ENCODE results near the gene INPP5A.

Gene INPP5A

DNA sequence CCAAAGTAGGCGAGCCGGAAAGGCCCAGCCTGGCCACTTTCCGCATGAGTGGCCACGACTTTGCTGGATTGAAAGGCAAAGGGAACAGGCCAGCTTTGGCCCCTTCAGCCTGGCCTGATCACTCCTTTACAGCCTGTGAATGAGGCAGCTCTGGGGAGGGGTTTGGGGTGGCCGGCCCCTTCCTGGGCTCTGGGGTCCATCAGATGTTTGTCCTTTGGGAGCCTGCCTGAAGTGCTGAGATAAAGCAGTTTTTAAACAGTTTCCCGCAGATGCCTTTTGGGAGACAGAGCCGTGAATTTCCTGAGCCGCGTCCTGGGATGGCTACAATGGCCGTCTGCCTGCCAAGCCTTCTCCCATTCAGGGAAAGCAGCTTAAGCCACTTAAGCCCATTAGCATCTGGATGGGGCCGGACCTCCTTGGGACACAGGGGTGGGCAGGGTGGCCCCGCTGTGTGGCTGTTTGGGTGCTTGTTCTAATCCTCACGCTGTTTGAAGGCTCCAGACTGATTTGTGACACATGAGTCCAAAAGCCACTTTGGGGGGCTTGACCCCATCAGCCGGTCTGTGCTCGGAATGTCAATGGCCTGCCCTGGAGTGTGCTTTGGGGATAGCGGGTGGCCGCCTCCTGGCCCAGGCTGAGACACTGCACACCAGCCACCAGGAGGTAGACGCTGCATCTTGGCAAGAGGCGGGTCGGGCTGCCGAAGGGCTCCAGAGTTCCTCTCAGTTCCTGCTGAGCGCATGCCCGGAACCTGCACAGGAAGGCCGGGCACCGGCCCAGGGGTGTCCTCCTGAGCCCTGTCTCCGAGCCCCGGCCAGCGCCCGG, 209.4 kb downstream of the INPP5A start:
- Histone ChIP-seq H3K4ac (ENCODE audit: low read depth, low read length) (no peak overlapping the region), H3K23ac (ENCODE audit: low read length) (no peak overlapping the region), H4K8ac (ENCODE audit: low read depth, low read length) (no peak overlapping the region), H3K4me2 (ENCODE audit: low read length) (no peak overlapping the region), H3K4me3 (ENCODE audit: low read length) (no peak overlapping the region), H3K9ac (ENCODE audit: low read length) (no peak overlapping the region), H2BK15ac (replicated peaks; ENCODE audit: low read depth) (no peak overlapping the region), H3K79me1 (ENCODE audit: low read length) (no peaks in the 10 kb centered on the region), H4K5ac (ENCODE audit: low read length) (no peak overlapping the region), H3K4me1 (ENCODE audit: control insufficient read depth, low read depth, low read length) (no peaks in the 10 kb centered on the region), H3K27me3 (ENCODE audit: insufficient read depth, low read length, poor library complexity) (no peaks in the 10 kb centered on the region), H2BK120ac (ENCODE audit: low read depth, low read length) (no peak overlapping the region), H3K56ac (ENCODE audit: low read length) (no peak overlapping the region), H3K79me2 (ENCODE audit: control insufficient read depth, insufficient read depth, low read length) (no peaks in the 10 kb centered on the region), H3K27ac (ENCODE audit: low read depth, low read length) (no peak overlapping the region), H3K36me3 (ENCODE audit: control insufficient read depth, insufficient read depth, low read length) (no peaks in the 10 kb centered on the region), H3K18ac (ENCODE audit: low read length) (no peak overlapping the region), H2BK5ac (ENCODE audit: low read length) (no peak overlapping the region), H2AK5ac (ENCODE audit: low read length) (no peak overlapping the region)
- WGBS (ENCODE audit: extremely low coverage, insufficient coverage, low lambda C conversion rate): no CpG with 5 or more reads among the region's 29 CpGs
- peak; percentile 11 for DNase-seq

DNA sequence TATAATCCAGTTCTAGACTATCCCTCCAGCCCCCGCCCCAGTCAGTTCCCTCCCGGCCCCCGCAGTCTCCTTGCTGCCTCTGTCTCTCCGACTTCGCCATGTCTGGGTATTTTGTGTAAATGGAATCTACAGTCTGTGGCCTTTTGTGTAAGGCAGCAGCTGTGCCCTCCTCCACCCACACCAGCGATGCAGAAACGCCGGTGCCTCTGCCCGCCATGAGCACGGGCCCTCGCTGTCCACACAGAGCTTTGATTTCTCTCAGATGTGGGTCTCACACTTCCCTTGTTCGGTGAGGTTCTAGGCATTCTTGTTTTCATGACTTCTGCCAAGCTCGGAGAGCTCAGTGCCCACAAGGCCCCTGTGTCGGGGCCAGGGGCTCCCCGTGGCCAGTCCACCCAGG, 210.5 kb downstream of the INPP5A start:
- H3K18ac ChIP-seq (ENCODE audit: low read length): no peak overlapping the region
- DNase-seq: no peak
- H3K36me3 ChIP-seq (ENCODE audit: control insufficient read depth, insufficient read depth, low read length): no peaks in the 10 kb centered on the region
- no peak overlapping the region for H2AK5ac ChIP-seq (ENCODE audit: low read length)
- no peaks in the 10 kb centered on the region for H3K4me1 ChIP-seq (ENCODE audit: control insufficient read depth, low read depth, low read length)
- no peak overlapping the region for H3K4me2 ChIP-seq (ENCODE audit: low read length)
- H3K4me3 ChIP-seq (ENCODE audit: low read length): no peak overlapping the region
- H3K27ac ChIP-seq (ENCODE audit: low read depth, low read length): no peak overlapping the region
- H2BK15ac ChIP-seq (replicated peaks; ENCODE audit: low read depth): no peak overlapping the region
- no peaks in the 10 kb centered on the region for H3K27me3 ChIP-seq (ENCODE audit: insufficient read depth, low read length, poor library complexity)
- no peaks in the 10 kb centered on the region for H3K79me1 ChIP-seq (ENCODE audit: low read length)
- no peak overlapping the region for H3K4ac ChIP-seq (ENCODE audit: low read depth, low read length)
- no peak overlapping the region for H3K56ac ChIP-seq (ENCODE audit: low read length)
- H3K23ac ChIP-seq (ENCODE audit: low read length): no peak overlapping the region
- no peaks in the 10 kb centered on the region for H3K79me2 ChIP-seq (ENCODE audit: control insufficient read depth, insufficient read depth, low read length)
- H2BK5ac ChIP-seq (ENCODE audit: low read length): no peak overlapping the region
- no CpG with 5 or more reads among the region's 15 CpGs for WGBS (ENCODE audit: extremely low coverage, insufficient coverage, low lambda C conversion rate)
- no peak overlapping the region for H4K5ac ChIP-seq (ENCODE audit: low read length)
- no peak overlapping the region for H3K9ac ChIP-seq (ENCODE audit: low read length)
- H4K8ac ChIP-seq (ENCODE audit: low read depth, low read length): no peak overlapping the region
- no peak overlapping the region for H2BK120ac ChIP-seq (ENCODE audit: low read depth, low read length)

GRCh38 chr10:132748545-132749370, 211.2 kb downstream of the INPP5A start:
- Histone ChIP-seq H3K4me2 (ENCODE audit: low read length) (no peak overlapping the region), H2AK5ac (ENCODE audit: low read length) (no peak overlapping the region), H3K9ac (ENCODE audit: low read length) (no peak overlapping the region), H3K79me1 (ENCODE audit: low read length) (no peaks in the 10 kb centered on the region), H4K8ac (ENCODE audit: low read depth, low read length) (no peak overlapping the region), H3K4me1 (ENCODE audit: control insufficient read depth, low read depth, low read length) (no peaks in the 10 kb centered on the region), H2BK5ac (ENCODE audit: low read length) (no peak overlapping the region), H3K27me3 (ENCODE audit: insufficient read depth, low read length, poor library complexity) (no peaks in the 10 kb centered on the region), H3K56ac (ENCODE audit: low read length) (no peak overlapping the region), H2BK120ac (ENCODE audit: low read depth, low read length) (no peak overlapping the region), H3K36me3 (ENCODE audit: control insufficient read depth, insufficient read depth, low read length) (no peaks in the 10 kb centered on the region), H3K18ac (ENCODE audit: low read length) (no peak overlapping the region), H3K27ac (ENCODE audit: low read depth, low read length) (no peak overlapping the region), H2BK15ac (replicated peaks; ENCODE audit: low read depth) (no peak overlapping the region), H4K5ac (ENCODE audit: low read length) (no peak overlapping the region), H3K4me3 (ENCODE audit: low read length) (no peak overlapping the region), H3K4ac (ENCODE audit: low read depth, low read length) (no peak overlapping the region), H3K79me2 (ENCODE audit: control insufficient read depth, insufficient read depth, low read length) (no peaks in the 10 kb centered on the region), H3K23ac (ENCODE audit: low read length) (no peak overlapping the region)
- no peak for DNase-seq
- no CpG with 5 or more reads among the region's 36 CpGs for WGBS (ENCODE audit: extremely low coverage, insufficient coverage, low lambda C conversion rate)

DNA sequence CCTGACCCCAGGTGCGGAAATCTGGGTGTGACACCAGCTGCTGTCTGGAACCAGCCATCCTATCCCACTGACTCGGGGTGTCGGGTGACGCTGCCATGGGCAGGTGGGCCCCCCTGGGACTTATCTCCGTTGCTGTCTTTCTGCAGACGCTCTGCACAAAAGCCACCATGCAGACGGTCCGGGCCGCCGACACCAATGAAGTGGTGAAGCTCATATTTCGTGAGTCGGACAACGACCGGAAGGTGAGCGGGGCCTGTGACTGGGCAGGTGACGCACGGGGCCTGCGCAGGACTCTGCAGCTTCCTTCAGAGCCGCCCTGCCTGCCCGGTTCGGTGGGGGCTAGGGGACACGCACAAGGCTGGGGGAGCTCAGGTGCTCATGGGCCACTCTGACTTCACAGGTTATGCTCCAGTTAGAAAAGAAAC, 211.8 kb downstream of the INPP5A start:
- no peak overlapping the region for H2AK5ac ChIP-seq (ENCODE audit: low read length)
- H3K27ac ChIP-seq (ENCODE audit: low read depth, low read length): no peak overlapping the region
- no peak overlapping the region for H3K9ac ChIP-seq (ENCODE audit: low read length)
- H4K5ac ChIP-seq (ENCODE audit: low read length): no peak overlapping the region
- no peak overlapping the region for H3K4me2 ChIP-seq (ENCODE audit: low read length)
- H3K79me2 ChIP-seq (ENCODE audit: control insufficient read depth, insufficient read depth, low read length): no peaks in the 10 kb centered on the region
- H2BK15ac ChIP-seq (replicated peaks; ENCODE audit: low read depth): no peak overlapping the region
- DNase-seq: no peak
- no peak overlapping the region for H4K8ac ChIP-seq (ENCODE audit: low read depth, low read length)
- H3K4ac ChIP-seq (ENCODE audit: low read depth, low read length): no peak overlapping the region
- no peak overlapping the region for H2BK5ac ChIP-seq (ENCODE audit: low read length)
- no peak overlapping the region for H3K23ac ChIP-seq (ENCODE audit: low read length)
- no peak overlapping the region for H3K18ac ChIP-seq (ENCODE audit: low read length)
- no peak overlapping the region for H2BK120ac ChIP-seq (ENCODE audit: low read depth, low read length)
- no CpG with 5 or more reads among the region's 22 CpGs for WGBS (ENCODE audit: extremely low coverage, insufficient coverage, low lambda C conversion rate)
- no peak overlapping the region for H3K56ac ChIP-seq (ENCODE audit: low read length)
- no peak overlapping the region for H3K4me3 ChIP-seq (ENCODE audit: low read length)
- no peaks in the 10 kb centered on the region for H3K36me3 ChIP-seq (ENCODE audit: control insufficient read depth, insufficient read depth, low read length)
- H3K4me1 ChIP-seq (ENCODE audit: control insufficient read depth, low read depth, low read length): no peaks in the 10 kb centered on the region
- H3K79me1 ChIP-seq (ENCODE audit: low read length): no peaks in the 10 kb centered on the region
- H3K27me3 ChIP-seq (ENCODE audit: insufficient read depth, low read length, poor library complexity): no peaks in the 10 kb centered on the region

GRCh38 chr10:132750936-132751335, 213.3 kb downstream of the INPP5A start:
- Histone ChIP-seq H2BK5ac (ENCODE audit: low read length) (no peak overlapping the region), H4K8ac (ENCODE audit: low read depth, low read length) (no peak overlapping the region), H2BK120ac (ENCODE audit: low read depth, low read length) (no peak overlapping the region), H3K18ac (ENCODE audit: low read length) (no peak overlapping the region), H3K4me2 (ENCODE audit: low read length) (no peak overlapping the region), H3K4ac (ENCODE audit: low read depth, low read length) (no peak overlapping the region), H3K27me3 (ENCODE audit: insufficient read depth, low read length, poor library complexity) (no peaks in the 10 kb centered on the region), H3K23ac (ENCODE audit: low read length) (no peak overlapping the region), H2AK5ac (ENCODE audit: low read length) (no peak overlapping the region), H3K9ac (ENCODE audit: low read length) (no peak overlapping the region), H3K4me1 (ENCODE audit: control insufficient read depth, low read depth, low read length) (no peaks in the 10 kb centered on the region), H3K4me3 (ENCODE audit: low read length) (no peak overlapping the region), H4K5ac (ENCODE audit: low read length) (no peak overlapping the region), H3K27ac (ENCODE audit: low read depth, low read length) (no peak overlapping the region), H3K36me3 (ENCODE audit: control insufficient read depth, insufficient read depth, low read length) (no peaks in the 10 kb centered on the region), H3K56ac (ENCODE audit: low read length) (no peak overlapping the region), H3K79me2 (ENCODE audit: control insufficient read depth, insufficient read depth, low read length) (no peaks in the 10 kb centered on the region), H3K79me1 (ENCODE audit: low read length) (no peaks in the 10 kb centered on the region), H2BK15ac (replicated peaks; ENCODE audit: low read depth) (no peak overlapping the region)
- DNase-seq: no peak
- WGBS (ENCODE audit: extremely low coverage, insufficient coverage, low lambda C conversion rate): no CpG with 5 or more reads among the region's 14 CpGs

Data from mesendoderm (in vitro differentiated cells).